A549 treated with AZD9567 at 1 μM for 4 hours (cell line): ENCODE results near the gene DAB2. TPM values are rescaled to one million over a fixed set of nuclear protein-coding genes. Genes with fewer than 3 reads are reported as not detected.

ENCODE experiments used
- total RNA-seq: library from RNA; stranded (reverse); fragments of 200-300 nt; extraction: Qiagen RNA extraction; gene quantifications from 5 replicates; pipeline ENCODE4 v1.2.3, GENCODE V29; 2022; ENCODE audit not compliant: insufficient read depth

DAB2 gene
- total RNA-seq: 6.8 to 8.0 TPM (median 7.1 TPM) in 5 replicates

GRCh38 chr5:39424736-39425637 lies at the start of gene DAB2:
Gene DAB2, minus strand, starts transcription at chr5:39424980. Its CDS starts 30,660 bp downstream, at chr5:39394320.

GRCh38 chr5:39364367-39364766 lies 60.4 kb downstream of the DAB2 start, which contains the start of gene C9:
Gene C9, minus strand, starts transcription at chr5:39364495. Its CDS starts 31 bp downstream, at chr5:39364464.

Other genes with a start within 250 kb of the DAB2 start
- 9.3 to 22.8 TPM (median 14.6 TPM) in 5 replicates for gene FYB1, start 205.4 kb downstream of the DAB2 start, total RNA-seq
- 0.10 TPM in 1 of 5 replicates, not detected in the others for gene C9, start 60.5 kb downstream of the DAB2 start, total RNA-seq